ENCODE results near the gene CIART. TPM values are rescaled to one million over a fixed set of nuclear protein-coding genes. Genes with fewer than 3 reads are reported as not detected.
"Not testable (repeated sequence)": the region's sequence is repeated elsewhere in the genome, so short reads cannot be mapped to it uniquely, and the experiment has no call there.

The CIART gene
- total and polyA plus RNA-seq, 4 donors, result 3.0 to 18.0 (median 5.9) TPM

GRCh38 chr1:150311762-150312161, 29.4 kb downstream of the CIART start:
- H3K27ac ChIP-seq (ENCODE audit: low read depth in 1 of 2, low read length in 2 of 2), result no peak overlapping the region
- intact Hi-C loops (cut with DNase I), result no loop called here
- no peaks in the 10 kb centered on the region for H3K9me3 ChIP-seq (ENCODE audit: control insufficient read depth, low read length)
- no peaks in the 10 kb centered on the region for H3K4me1 ChIP-seq (ENCODE audit: control insufficient read depth in 1 of 2, insufficient read depth in 2 of 2, low read length in 2 of 2)
- 82 to 93% methylated on average over 2 of the region's 2 CpGs for WGBS, 2 donors
- peaks cover 0 to 5% of the 10 kb centered on the region in 2 donors for H3K36me3 ChIP-seq (ENCODE audit: control insufficient read depth in 1 of 2, insufficient read depth in 2 of 2, low read length in 1 of 2)
- ATAC-seq (ENCODE audit: low FRiP score), result no peak
- no peaks in the 10 kb centered on the region for H3K27me3 ChIP-seq (ENCODE audit: control insufficient read depth in 1 of 2, insufficient read depth in 2 of 2, low read length in 1 of 2)
- no peak overlapping the region for H3K4me3 ChIP-seq (ENCODE audit: low read length in 2 of 2)
- DNase-seq, result no peak

GRCh38 chr1:150314691-150315090, 32.3 kb downstream of the CIART start:
- not testable (repeated sequence) for H3K36me3 ChIP-seq (ENCODE audit: control insufficient read depth in 1 of 2, insufficient read depth in 2 of 2, low read length in 1 of 2); H3K27ac ChIP-seq (ENCODE audit: low read depth in 1 of 2, low read length in 2 of 2); H3K4me1 ChIP-seq (ENCODE audit: control insufficient read depth in 1 of 2, insufficient read depth in 2 of 2, low read length in 2 of 2); ATAC-seq (ENCODE audit: low FRiP score); H3K9me3 ChIP-seq (ENCODE audit: control insufficient read depth, low read length); H3K27me3 ChIP-seq (ENCODE audit: control insufficient read depth in 1 of 2, insufficient read depth in 2 of 2, low read length in 1 of 2); H3K4me3 ChIP-seq (ENCODE audit: low read length in 2 of 2)
- peak in 1 of 2 donors; percentile 4 for DNase-seq
- intact Hi-C loops (cut with DNase I), result loop anchor here in 1 of 2 donors (5.0 kb wide), 1 partner anchor 32 kb away; the partner anchor contains the start of gene CIART
- WGBS, 2 donors, result 90 to 92% methylated on average over 4 of the region's 4 CpGs

GRCh38 chr1:150320667-150320978, 38.3 kb downstream of the CIART start:
- intact Hi-C loops (cut with DNase I), result no loop called here

GRCh38 chr1:150321826-150322166, 39.4 kb downstream of the CIART start:
- WGBS, 2 donors, result 0 to 1% methylated on average over 9 of the region's 9 CpGs
- H3K27ac ChIP-seq (ENCODE audit: low read depth in 1 of 2, low read length in 2 of 2), result peak overlapping the region; percentile 18 to 19
- peaks cover 4 to 6% of the 10 kb centered on the region in 2 donors for H3K36me3 ChIP-seq (ENCODE audit: control insufficient read depth in 1 of 2, insufficient read depth in 2 of 2, low read length in 1 of 2)
- DNase-seq (no peak), ATAC-seq (ENCODE audit: low FRiP score) (no peak)
- no peaks in the 10 kb centered on the region for H3K27me3 ChIP-seq (ENCODE audit: control insufficient read depth in 1 of 2, insufficient read depth in 2 of 2, low read length in 1 of 2)
- no peaks in the 10 kb centered on the region for H3K9me3 ChIP-seq (ENCODE audit: control insufficient read depth, low read length)
- H3K4me3 ChIP-seq (ENCODE audit: low read length in 2 of 2), result peak overlapping the region; percentile 50 to 97
- intact Hi-C loops (cut with DNase I), result no loop called here
- H3K4me1 ChIP-seq (ENCODE audit: control insufficient read depth in 1 of 2, insufficient read depth in 2 of 2, low read length in 2 of 2), result peaks cover 0 to 3% of the 10 kb centered on the region in 2 donors

More at GRCh38 chr1:150320667-150320978, 38.3 kb downstream of the CIART start:
- Histone ChIP-seq H3K4me1 (ENCODE audit: control insufficient read depth in 1 of 2, insufficient read depth in 2 of 2, low read length in 2 of 2) (peaks cover 0 to 3% of the 10 kb centered on the region in 2 donors), H3K27ac (ENCODE audit: low read depth in 1 of 2, low read length in 2 of 2) (peak overlapping the region in 1 of 2 donors; percentile 17), H3K36me3 (ENCODE audit: control insufficient read depth in 1 of 2, insufficient read depth in 2 of 2, low read length in 1 of 2) (peaks cover under 1 to 4% of the 10 kb centered on the region in 2 donors), H3K27me3 (ENCODE audit: control insufficient read depth in 1 of 2, insufficient read depth in 2 of 2, low read length in 1 of 2) (no peaks in the 10 kb centered on the region), H3K4me3 (ENCODE audit: low read length in 2 of 2) (peak overlapping the region in 1 of 2 donors; percentile 97), H3K9me3 (ENCODE audit: control insufficient read depth, low read length) (no peaks in the 10 kb centered on the region)
- no peak for DNase-seq
- WGBS, 2 donors, result 89 to 91% methylated on average over 8 of the region's 8 CpGs
- ATAC-seq (ENCODE audit: low FRiP score), result no peak

- DNase-seq, result no peak
- ATAC-seq (ENCODE audit: low FRiP score), result no peak
- Histone ChIP-seq H3K27ac (ENCODE audit: low read depth in 1 of 2, low read length in 2 of 2) (peak overlapping the region in 1 of 2 donors; percentile 19), H3K9me3 (ENCODE audit: control insufficient read depth, low read length) (no peaks in the 10 kb centered on the region), H3K27me3 (ENCODE audit: control insufficient read depth in 1 of 2, insufficient read depth in 2 of 2, low read length in 1 of 2) (no peaks in the 10 kb centered on the region), H3K36me3 (ENCODE audit: control insufficient read depth in 1 of 2, insufficient read depth in 2 of 2, low read length in 1 of 2) (peaks cover 6% of the 10 kb centered on the region in 2 donors), H3K4me3 (ENCODE audit: low read length in 2 of 2) (peak overlapping the region; percentile 50 to 97), H3K4me1 (ENCODE audit: control insufficient read depth in 1 of 2, insufficient read depth in 2 of 2, low read length in 2 of 2) (peaks cover 0 to 3% of the 10 kb centered on the region in 2 donors)
- intact Hi-C loops (cut with DNase I), result no loop called here
- WGBS, 2 donors, result 92% methylated on average over 3 of the region's 3 CpGs
Observed at GRCh38 chr1:150322310-150322709, 40.0 kb downstream of the CIART start.

GRCh38 chr1:150332651-150333290, 50.4 kb downstream of the CIART start:
- no peak for ATAC-seq (ENCODE audit: low FRiP score)
- DNase-seq, result no peak
- Histone ChIP-seq H3K9me3 (ENCODE audit: control insufficient read depth, low read length) (no peaks in the 10 kb centered on the region), H3K36me3 (ENCODE audit: control insufficient read depth in 1 of 2, insufficient read depth in 2 of 2, low read length in 1 of 2) (peaks cover 11 to 12% of the 10 kb centered on the region in 2 donors), H3K4me1 (ENCODE audit: control insufficient read depth in 1 of 2, insufficient read depth in 2 of 2, low read length in 2 of 2) (no peaks in the 10 kb centered on the region), H3K27ac (ENCODE audit: low read depth in 1 of 2, low read length in 2 of 2) (no peak overlapping the region), H3K4me3 (ENCODE audit: low read length in 2 of 2) (no peak overlapping the region), H3K27me3 (ENCODE audit: control insufficient read depth in 1 of 2, insufficient read depth in 2 of 2, low read length in 1 of 2) (no peaks in the 10 kb centered on the region)
- intact Hi-C loops (cut with DNase I), result no loop called here
- 91% methylated on average over 7 of the region's 7 CpGs for WGBS, 2 donors

Other genes with a start within 250 kb of the CIART start
- 10 to 100 TPM; 52.6 to 58.2 TPM for gene VPS45, start 214.8 kb upstream of the CIART start, total RNA-seq
- gene VPS45, start 214.8 kb upstream of the CIART start, polyA plus RNA-seq, result 10 to 100 TPM; 19.7 to 39.7 TPM
- gene PLEKHO1, start 132.6 kb upstream of the CIART start, total RNA-seq, result 100 to 1,000 TPM in 1 of 2 donors, 10 to 100 TPM in 1; 90.6 to 146 TPM
- 100 to 1,000 TPM in 1 of 2 donors, 10 to 100 TPM in 1; 56.6 to 146 TPM for gene PLEKHO1, start 132.6 kb upstream of the CIART start, polyA plus RNA-seq
- gene ANP32E, start 46.4 kb upstream of the CIART start, total RNA-seq, result 10 to 100 TPM; 32.9 to 37.1 TPM
- 10 to 100 TPM; 24.6 to 44.8 TPM for gene ANP32E, start 46.4 kb upstream of the CIART start, polyA plus RNA-seq
- not detected for gene CA14, start 24.8 kb upstream of the CIART start, total RNA-seq
- gene CA14, start 24.8 kb upstream of the CIART start, polyA plus RNA-seq, result not detected
- gene APH1A, start 13.5 kb upstream of the CIART start, total RNA-seq, result 10 to 100 TPM; 69.9 to 82.9 TPM
- gene APH1A, start 13.5 kb upstream of the CIART start, polyA plus RNA-seq, result 10 to 100 TPM; 67.8 to 75.8 TPM
- 10 to 100 TPM; 33.0 to 34.9 TPM for gene C1orf54, start 9.8 kb upstream of the CIART start, total RNA-seq
- gene C1orf54, start 9.8 kb upstream of the CIART start, polyA plus RNA-seq, result 100 to 1,000 TPM; 102 to 278 TPM
- 10 to 100 TPM; 39.6 to 44.9 TPM for gene MRPS21, start 11.3 kb downstream of the CIART start, total RNA-seq
- gene MRPS21, start 11.3 kb downstream of the CIART start, polyA plus RNA-seq, result 10 to 100 TPM; 91.9 to 98.9 TPM
- 10 to 100 TPM; 52.2 to 83.3 TPM for gene PRPF3, start 39.0 kb downstream of the CIART start, total RNA-seq
- gene PRPF3, start 39.0 kb downstream of the CIART start, polyA plus RNA-seq, result 10 to 100 TPM; 19.3 to 79.0 TPM
- 10 to 100 TPM; 27.2 to 30.9 TPM for gene RPRD2, start 81.6 kb downstream of the CIART start, total RNA-seq
- 10 to 100 TPM in 1 of 2 donors, 1 to 10 TPM in 1; 4.5 to 11.0 TPM for gene RPRD2, start 81.6 kb downstream of the CIART start, polyA plus RNA-seq
- gene TARS2, start 204.9 kb downstream of the CIART start, total RNA-seq, result 10 to 100 TPM; 10.6 to 16.9 TPM
- gene TARS2, start 204.9 kb downstream of the CIART start, polyA plus RNA-seq, result 10 to 100 TPM in 1 of 2 donors, 1 to 10 TPM in 1; 8.4 to 18.6 TPM
- gene ECM1, start 225.6 kb downstream of the CIART start, total RNA-seq, result 10 to 100 TPM; 26.3 to 57.6 TPM
- 10 to 100 TPM in 1 of 2 donors, 1 to 10 TPM in 1; 8.1 to 32.6 TPM for gene ECM1, start 225.6 kb downstream of the CIART start, polyA plus RNA-seq
- under 1 TPM in 1 of 2 donors, not detected in 1; 0.99 TPM for gene FALEC, start 233.2 kb downstream of the CIART start, total RNA-seq
- gene FALEC, start 233.2 kb downstream of the CIART start, polyA plus RNA-seq, result 1 to 10 TPM in 1 of 2 donors, not detected in 1; 1.1 TPM